ENCODE data around the gene FBLIM1.

GRCh38 chr1:15727424-15727823 lies 31.2 kb upstream of the FBLIM1 start:
- TF ChIP-seq, protein P1, sequence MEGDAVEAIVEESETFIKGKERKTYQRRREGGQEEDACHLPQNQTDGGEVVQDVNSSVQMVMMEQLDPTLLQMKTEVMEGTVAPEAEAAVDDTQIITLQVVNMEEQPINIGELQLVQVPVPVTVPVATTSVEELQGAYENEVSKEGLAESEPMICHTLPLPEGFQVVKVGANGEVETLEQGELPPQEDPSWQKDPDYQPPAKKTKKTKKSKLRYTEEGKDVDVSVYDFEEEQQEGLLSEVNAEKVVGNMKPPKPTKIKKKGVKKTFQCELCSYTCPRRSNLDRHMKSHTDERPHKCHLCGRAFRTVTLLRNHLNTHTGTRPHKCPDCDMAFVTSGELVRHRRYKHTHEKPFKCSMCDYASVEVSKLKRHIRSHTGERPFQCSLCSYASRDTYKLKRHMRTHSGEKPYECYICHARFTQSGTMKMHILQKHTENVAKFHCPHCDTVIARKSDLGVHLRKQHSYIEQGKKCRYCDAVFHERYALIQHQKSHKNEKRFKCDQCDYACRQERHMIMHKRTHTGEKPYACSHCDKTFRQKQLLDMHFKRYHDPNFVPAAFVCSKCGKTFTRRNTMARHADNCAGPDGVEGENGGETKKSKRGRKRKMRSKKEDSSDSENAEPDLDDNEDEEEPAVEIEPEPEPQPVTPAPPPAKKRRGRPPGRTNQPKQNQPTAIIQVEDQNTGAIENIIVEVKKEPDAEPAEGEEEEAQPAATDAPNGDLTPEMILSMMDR (IDR thresholded peaks at IDR 0.05; ENCODE audit: poor library complexity) = no peak
- TF ChIP-seq EZH2 (IDR thresholded peaks at IDR 0.05; ENCODE audit: borderline replicate concordance) (no peak), EZH2phosphoT487 (IDR thresholded peaks at IDR 0.05; ENCODE audit: low read depth, severe bottlenecking, unreplicated experiment) (no peak)
